ENCODE measurements around the gene RNPEP.
"Not testable (repeated sequence)": the region's sequence is repeated elsewhere in the genome, so short reads cannot be mapped to it uniquely, and the experiment has no call there.

Gene RNPEP

DNA sequence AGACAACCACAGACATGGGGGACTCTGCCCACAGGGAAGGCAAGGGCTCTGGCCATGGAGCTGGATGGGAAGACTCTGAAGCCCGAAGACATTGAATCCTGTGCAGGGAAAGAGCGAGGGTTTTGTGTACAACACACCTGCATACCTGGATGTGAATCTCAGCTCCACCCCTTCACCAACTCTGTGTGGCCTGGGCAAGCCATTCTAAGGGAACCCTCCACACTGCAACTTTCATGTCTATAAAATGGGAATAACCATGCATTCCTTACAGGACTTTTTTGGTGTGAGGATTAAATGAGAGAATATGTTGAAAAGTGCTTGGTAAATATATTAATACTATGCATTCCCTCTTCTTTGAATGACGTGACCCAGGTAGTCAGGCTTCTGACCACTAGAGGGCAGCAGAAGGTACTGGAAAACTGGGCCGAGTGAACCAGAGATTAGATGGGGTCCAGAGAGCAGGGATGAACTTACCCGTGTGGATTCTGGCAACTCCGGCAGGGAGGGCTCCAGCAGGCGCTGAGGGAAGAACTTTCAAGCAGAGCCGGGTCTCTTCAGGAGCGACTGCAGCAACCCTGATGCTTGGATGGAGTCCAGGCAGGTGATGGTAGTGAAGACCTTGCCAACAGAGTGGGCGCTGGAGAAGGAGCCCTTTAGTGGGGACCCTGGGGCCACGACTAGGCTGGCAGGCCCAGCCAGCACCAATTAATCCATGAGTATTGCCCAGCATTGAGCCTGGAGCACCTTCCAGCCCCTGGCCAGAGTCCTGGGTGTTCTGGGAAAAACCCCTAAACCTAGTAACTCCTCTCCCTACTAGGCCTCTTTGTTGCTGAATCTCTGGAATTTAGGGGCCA is 27.1 kb downstream of the RNPEP start:
- DNase-seq (ENCODE audit: extremely low read depth in 1 of 2, low read depth in 1 of 2) = peak; percentile 10 to 27

DNA sequence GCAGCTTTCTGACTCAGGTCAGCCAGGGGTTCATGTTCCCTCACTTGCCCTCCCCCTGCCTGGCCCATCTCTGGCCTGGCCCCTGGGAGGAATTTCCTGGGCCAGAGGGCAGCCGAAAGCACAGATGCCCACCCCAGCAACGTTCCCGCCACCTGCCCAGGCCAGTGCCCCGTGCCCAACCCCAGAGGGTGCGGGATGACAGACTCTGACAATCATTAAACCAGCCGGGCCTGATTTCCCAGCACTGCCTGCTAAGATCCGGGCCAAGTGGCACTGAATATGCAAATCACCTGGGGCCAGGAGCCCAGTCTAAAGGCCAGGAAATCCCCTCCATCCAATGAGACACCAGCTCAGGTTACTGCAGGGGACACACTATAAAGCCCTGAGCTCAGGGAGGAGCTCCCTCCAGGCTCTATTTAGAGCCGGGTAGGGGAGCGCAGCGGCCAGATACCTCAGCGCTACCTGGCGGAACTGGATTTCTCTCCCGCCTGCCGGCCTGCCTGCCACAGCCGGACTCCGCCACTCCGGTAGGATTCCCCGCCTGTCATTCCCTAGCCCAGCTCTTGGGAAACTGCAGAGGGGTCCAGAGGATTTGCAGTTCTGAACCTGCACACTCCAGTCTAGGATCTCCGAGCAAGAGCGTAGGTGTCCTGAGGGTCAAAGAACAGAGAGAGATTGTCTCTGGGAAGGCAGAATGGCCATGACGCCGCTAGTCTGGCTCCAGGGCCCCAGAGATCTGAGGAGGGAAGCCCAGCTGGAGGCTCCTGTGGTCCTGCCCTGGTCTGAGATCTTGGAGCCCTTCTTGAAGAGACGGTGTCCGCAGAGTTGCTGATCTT is 27.9 kb downstream of the RNPEP start, which contains the start of gene ELF3:
Gene ELF3, plus strand, starts transcription at position 408 of the 836 bp plus-strand sequence. CDS start 550 bp downstream, outside the sequence.
- no peak for DNase-seq (ENCODE audit: extremely low read depth in 1 of 2, low read depth in 1 of 2)

DNA sequence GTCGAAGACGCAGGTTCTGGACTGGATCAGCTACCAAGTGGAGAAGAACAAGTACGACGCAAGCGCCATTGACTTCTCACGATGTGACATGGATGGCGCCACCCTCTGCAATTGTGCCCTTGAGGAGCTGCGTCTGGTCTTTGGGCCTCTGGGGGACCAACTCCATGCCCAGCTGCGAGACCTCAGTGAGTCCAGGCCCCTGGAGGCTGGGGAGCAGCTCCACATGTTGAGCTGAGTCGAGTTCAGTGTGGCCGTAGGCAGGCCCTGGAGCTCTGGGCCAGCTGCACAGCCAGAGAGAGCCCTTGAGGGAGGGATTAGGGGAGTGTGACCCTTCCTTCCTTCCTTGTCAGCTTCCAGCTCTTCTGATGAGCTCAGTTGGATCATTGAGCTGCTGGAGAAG is 29.5 kb downstream of the RNPEP start:
- DNase-seq (ENCODE audit: extremely low read depth in 1 of 2, low read depth in 1 of 2) = no peak

DNA sequence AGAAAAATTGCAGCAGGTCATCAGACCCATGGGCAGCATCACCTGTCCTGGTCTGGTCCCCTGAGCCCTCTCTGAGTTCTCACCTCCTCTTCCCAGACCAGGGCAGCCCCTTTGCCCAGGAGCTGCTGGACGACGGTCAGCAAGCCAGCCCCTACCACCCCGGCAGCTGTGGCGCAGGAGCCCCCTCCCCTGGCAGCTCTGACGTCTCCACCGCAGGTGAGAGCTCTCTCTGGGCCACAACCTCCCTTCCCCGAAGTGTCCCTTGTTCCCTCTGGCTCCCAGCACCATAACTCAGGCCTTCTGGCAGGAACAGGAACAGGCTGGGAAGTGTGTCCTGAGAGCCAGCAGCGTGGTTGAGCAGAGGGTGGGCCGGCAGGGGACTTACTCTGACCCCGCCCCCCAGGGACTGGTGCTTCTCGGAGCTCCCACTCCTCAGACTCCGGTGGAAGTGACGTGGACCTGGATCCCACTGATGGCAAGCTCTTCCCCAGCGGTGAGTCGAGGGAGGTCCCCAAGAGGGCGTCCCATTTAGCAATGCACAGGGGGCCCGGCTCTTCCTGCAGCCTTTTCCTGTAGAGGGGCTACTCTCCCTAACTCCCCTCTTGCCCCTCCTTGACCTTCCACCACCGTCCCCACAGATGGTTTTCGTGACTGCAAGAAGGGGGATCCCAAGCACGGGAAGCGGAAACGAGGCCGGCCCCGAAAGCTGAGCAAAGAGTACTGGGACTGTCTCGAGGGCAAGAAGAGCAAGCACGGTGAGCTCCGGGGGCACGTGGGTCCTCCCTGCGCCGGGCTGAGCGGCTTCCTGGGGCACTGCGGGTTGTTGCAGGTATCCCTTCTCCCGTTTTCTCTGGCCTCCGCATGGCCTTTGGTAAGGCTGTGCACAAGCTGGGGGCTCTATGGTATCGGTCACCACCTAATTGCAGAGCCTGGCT is 30.4 kb downstream of the RNPEP start:
- no peak for DNase-seq (ENCODE audit: extremely low read depth in 1 of 2, low read depth in 1 of 2)

DNA sequence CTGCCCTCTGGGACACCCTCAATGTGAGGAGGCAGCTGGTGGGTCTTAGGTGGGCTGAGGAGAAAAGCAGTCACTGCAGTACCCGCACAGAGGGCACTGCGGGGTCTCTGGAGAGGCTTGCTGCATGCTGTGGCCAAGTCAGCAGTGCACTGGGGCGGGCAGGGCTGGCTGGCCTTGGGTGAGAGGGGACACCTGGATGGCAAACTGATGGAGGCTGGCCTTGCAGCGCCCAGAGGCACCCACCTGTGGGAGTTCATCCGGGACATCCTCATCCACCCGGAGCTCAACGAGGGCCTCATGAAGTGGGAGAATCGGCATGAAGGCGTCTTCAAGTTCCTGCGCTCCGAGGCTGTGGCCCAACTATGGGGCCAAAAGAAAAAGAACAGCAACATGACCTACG is 31.2 kb downstream of the RNPEP start:
- no peak for DNase-seq (ENCODE audit: extremely low read depth in 1 of 2, low read depth in 1 of 2)

DNA sequence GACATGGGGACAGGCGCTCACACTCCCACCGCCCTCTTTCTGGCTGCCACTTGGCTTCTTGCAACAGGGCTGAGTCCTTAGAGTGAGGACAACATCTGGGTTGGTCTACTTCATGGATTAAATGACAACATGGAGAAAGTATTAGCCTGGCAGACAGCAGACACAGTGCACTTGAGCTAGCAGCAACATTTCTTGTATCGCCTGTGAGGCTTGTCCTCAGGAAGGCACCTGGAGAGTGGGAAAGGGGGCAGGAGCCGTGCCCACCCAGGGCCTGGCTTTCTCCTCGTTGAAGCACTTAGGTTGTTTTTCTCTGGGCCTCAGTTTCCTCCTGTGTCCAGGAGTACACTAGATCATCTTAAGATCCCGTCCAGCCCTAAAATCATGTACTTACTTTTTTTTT is 31.6 kb downstream of the RNPEP start:
- no peak for DNase-seq (ENCODE audit: extremely low read depth in 1 of 2, low read depth in 1 of 2)

DNA sequence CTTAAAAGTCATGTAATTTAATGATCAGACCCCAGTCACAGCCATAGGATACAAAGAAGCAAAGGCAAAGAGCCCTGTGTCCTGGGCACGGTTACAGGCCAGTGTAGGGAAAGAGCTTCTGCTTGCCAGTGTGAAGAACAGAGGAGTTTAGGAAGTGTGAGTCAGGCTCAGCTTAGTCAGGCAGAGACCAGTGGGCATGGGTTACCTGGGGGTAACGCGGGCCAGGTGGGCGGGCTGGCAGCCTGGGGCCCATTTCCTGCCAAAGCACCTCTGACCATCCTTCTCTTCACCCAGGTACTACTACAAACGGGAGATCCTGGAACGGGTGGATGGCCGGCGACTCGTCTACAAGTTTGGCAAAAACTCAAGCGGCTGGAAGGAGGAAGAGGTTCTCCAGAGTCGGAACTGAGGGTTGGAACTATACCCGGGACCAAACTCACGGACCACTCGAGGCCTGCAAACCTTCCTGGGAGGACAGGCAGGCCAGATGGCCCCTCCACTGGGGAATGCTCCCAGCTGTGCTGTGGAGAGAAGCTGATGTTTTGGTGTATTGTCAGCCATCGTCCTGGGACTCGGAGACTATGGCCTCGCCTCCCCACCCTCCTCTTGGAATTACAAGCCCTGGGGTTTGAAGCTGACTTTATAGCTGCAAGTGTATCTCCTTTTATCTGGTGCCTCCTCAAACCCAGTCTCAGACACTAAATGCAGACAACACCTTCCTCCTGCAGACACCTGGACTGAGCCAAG is 32.6 kb downstream of the RNPEP start:
- no peak for DNase-seq (ENCODE audit: extremely low read depth in 1 of 2, low read depth in 1 of 2)

DNA sequence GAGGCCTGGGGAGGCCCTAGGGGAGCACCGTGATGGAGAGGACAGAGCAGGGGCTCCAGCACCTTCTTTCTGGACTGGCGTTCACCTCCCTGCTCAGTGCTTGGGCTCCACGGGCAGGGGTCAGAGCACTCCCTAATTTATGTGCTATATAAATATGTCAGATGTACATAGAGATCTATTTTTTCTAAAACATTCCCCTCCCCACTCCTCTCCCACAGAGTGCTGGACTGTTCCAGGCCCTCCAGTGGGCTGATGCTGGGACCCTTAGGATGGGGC is 33.2 kb downstream of the RNPEP start:
- DNase-seq (ENCODE audit: extremely low read depth in 1 of 2, low read depth in 1 of 2) = no peak

DNA sequence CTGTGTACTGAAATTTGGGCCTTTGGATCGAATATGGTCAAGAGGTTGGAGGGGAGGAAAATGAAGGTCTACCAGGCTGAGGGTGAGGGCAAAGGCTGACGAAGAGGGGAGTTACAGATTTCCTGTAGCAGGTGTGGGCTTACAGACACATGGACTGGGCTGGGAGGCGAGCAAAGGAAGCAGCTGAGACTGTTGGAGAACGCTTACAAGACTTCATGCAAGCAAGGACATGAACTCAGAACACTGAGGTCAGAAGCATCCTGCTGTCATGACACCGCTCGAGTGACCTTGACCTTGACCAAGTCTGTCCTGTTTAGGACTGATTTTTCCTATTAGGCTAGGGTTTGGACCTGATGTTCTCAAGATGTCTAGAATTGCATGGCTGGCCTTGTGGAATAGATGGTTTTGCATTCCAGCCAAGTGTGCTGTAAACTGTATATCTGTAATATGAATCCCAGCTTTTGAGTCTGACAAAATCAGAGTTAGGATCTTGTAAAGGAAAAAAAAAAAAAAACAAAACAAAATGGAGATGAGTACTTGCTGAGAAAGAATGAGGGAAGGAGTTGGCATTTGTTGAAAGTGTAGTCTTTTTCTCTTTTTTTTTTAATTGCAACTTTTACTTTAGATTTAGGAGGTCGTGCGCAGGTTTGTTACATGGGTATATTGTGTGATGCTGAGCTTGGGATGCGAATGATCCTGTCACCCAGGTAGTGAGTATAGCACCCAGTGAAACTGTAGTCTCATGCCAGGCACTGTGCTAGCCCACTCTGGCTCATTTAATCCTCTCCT is 33.8 kb downstream of the RNPEP start:
- DNase-seq (ENCODE audit: extremely low read depth in 1 of 2, low read depth in 1 of 2) = no peak

DNA sequence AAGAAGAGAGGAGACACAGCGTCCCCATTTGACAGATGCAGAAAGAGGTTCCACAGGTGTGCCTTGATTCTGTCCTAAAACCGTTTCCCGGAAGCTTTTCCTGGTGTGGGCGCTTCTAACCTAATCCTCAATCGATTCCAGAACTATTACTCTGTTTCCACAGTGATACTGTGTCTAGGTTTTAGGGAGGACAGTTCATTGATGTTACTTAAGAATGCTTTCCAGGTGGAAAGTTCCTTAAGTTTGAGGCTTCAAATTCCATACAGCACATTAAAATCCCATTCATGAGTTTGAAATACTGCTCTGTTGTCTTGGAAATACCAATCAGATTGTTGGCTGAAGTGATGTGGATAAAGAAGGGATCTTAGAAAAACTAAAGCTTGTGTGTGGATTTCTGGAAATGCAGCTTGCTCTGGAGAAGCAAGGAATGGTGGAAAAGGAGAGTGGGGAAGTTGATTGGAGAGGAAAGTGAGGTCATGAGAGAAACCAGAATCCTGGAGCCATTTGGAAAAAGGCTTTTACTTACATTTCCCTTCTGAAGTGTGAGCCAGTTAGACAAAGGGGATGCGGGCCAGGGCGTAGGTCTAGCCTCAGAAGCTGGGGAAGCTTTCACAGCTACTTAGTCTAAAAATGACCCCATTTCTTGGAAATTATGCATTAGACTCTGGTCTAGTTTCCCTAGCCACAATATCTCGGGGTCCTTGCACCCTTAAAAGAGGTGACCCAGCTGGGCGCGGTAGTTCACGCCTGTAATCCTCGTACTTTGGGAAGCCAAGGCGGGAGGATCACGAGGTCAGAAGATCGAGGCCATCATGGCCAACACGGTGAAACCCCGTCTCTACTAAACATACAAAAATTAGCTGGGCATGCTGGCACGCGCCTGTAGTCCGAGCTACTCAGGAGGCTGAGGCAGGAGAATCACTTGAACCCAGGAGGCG is 34.6 kb downstream of the RNPEP start:
- DNase-seq (ENCODE audit: extremely low read depth in 1 of 2, low read depth in 1 of 2) = no peak

DNA sequence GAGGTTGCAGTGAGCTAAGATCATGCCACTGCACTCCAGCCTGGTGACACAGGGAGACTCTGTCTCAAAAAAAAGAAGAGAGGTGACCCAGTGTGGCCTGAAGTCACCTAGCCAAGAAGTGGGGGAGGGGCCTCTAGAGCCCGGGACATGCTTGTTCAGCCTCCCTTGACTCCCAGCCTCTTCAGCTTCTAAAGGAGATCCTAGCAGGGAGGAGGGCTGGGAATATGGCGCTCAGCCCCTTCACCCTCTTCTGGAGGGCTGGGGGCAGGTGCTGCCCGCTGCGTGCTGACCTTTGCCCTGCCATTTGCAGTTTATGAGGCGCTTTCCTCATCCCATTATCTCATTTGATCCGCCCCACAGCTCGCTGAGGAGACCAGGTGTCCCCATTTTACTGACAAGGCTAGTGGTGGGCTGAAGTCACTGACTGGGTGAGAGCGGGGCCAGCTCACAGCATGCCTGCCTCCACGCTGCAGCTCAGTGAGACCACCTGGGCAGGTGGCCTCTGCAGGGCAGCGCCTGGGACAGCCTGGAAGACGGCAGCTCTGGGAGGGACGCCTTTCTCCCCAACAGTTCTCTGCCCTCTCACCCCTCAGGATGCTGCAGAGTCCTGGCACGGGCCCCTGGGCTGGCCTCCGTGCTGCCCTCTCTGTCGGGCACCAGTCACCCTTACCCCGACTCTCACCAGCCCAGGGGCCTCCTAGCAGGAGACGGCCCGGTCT is 35.5 kb downstream of the RNPEP start:
- DNase-seq (ENCODE audit: extremely low read depth in 1 of 2, low read depth in 1 of 2) = no peak

DNA sequence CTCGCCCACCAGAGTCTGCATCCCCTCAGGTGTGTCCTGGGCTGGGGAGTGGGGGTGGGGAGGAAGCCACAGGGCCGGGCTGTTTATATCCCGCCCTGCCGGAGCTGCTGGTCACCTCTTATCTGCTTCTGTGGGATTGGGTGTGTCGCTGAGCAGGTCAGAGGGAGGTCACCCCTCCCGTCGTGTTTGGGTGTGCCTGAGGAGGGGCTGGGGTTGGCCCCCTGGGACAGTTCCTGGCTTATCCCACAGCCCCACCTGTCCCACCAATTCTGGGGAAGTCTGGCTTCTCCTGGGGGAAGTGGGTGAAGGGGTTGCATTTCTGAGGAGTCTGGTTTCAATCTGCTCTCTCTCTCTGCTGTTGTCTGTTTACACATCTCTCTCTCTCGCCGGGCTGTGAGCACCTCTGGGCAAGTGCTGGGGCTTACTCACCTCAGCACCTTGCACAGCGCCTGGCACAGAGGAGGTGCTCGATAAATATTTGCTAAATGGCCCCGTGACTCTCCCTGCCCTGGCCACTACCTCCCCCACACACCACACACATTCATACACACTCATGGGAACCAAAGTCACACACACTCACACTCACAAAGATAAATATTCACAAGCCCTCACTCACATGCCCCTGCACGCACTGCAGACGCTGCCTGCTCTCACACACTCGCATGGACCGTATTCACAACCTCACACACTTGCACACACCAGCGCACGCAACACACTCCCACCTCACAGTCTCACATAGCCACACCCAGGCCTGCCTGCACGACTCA is 36.2 kb downstream of the RNPEP start:
- DNase-seq (ENCODE audit: extremely low read depth in 1 of 2, low read depth in 1 of 2) = no peak

DNA sequence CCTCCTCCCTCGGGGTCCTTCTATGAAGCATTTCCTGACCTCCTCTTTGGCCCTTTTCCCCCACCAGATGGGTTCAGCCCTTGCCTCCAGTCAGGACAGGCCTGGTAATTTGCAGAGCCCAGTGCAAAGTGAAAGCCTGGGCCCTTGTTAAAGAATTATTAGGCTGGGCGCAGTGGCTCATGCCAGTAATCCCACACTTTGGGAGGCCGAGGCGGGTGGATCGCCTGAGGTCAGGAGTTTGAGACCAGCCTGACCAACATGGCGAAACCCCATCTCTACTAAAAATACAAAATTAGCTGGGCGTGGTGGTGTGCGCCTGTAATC is 36.7 kb downstream of the RNPEP start:
- DNase-seq (ENCODE audit: extremely low read depth in 1 of 2, low read depth in 1 of 2) = not testable (repeated sequence)

DNA sequence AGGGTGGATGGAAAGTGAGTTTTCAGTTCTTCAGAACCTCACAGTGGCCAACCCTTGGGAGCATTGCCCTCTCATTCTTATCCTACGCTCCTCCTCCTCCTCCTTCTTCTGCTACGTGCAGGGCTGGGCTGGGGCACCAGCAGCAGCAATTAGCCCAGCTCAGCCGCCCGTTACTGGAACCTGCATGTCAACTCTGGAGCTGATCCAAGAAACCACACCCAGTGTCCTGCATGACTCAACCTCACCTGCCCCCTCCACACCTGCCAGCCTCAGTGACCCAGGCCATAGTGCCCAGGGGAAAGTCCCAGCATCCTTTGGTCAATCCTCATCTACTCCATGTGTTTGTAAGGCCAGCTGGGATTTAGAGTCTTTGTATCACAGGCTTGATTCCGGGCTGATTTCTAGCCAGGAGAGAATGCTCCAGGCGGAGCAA is 40.6 kb downstream of the RNPEP start:
- DNase-seq (ENCODE audit: extremely low read depth in 1 of 2, low read depth in 1 of 2) = no peak

DNA sequence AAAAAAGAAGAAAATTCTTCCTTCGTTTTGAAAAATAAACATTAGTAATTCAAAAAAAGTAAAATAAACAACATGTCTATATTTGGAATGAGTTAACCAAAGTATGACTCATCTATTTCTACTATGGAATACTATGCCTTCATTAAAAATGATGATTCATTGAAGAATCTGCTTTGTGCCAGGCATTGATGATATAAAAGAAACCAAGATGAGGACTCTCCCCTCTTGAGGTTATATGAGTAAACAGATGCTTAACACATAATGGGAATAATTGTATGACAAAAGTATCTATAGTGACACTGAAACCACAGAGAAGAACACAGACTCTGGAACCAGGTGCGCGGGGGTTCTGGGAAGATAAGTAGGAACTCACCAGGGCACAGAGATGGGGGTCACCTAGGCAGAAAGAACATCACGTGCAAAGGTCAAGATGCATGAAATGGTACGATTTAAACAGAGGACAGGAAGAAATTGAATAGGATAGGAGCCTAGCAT is 46.8 kb downstream of the RNPEP start:
- DNase-seq (ENCODE audit: extremely low read depth in 1 of 2, low read depth in 1 of 2) = no peak

DNA sequence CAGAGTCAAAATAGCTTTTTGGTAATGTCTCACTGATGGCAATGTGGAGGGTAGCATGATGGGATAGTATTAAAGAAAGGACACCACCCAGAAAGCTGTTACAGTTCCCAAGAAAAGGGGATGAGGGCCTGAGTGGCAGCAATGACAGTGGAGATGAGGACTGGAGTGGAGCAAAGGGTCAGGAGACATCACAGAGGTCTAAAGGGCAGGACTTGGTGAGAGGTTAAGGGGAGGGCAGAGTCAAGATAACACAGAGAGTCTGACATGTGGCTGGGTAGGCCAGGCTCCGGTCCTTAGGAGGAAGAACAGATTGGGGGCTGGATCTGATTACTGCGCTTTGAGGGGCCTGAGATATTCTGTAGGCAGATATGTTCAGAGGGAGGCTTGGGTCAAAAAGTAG is 47.3 kb downstream of the RNPEP start:
- no peak for DNase-seq (ENCODE audit: extremely low read depth in 1 of 2, low read depth in 1 of 2)

DNA sequence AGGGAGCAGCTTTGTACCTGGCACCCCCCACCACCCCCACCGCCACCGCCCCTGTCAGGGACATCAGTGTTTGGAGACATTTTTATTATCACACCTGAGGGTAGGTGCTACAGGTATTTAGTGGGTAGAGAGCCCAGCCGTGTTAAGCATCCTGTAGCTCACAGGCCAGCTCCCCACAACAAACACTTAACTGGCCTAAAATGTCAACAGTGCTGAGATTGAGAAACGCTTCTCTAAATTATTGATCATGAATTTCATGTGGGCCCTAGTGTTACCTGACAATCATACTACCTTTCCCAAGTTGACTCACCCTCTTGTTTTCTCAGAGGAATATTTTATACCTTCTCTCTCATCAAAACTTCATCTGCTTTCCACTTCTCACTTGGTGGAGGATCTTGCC is 49.3 kb downstream of the RNPEP start:
- no peak for DNase-seq (ENCODE audit: extremely low read depth in 1 of 2, low read depth in 1 of 2)

Measured in activated CD8-positive, alpha-beta memory T cell treated with anti-CD3 and anti-CD28 coated beads for 1 hour (primary cell).